ENCODE data around the gene KIF3C.

GRCh38 chr2:25887624-25888242, 94.6 kb downstream of the KIF3C start:
- no peak for TF ChIP-seq CTCF (IDR thresholded peaks at IDR 0.05; ENCODE audit: poor library complexity)
- TF ChIP-seq EZH2 (IDR thresholded peaks at IDR 0.05; ENCODE audit: borderline replicate concordance): no peak
- TF ChIP-seq EZH2phosphoT487 (IDR thresholded peaks at IDR 0.05; ENCODE audit: low read depth, severe bottlenecking, unreplicated experiment): no peak

All from hepatocyte (in vitro differentiated cells).